ENCODE results near the gene KCNJ4.

DNA sequence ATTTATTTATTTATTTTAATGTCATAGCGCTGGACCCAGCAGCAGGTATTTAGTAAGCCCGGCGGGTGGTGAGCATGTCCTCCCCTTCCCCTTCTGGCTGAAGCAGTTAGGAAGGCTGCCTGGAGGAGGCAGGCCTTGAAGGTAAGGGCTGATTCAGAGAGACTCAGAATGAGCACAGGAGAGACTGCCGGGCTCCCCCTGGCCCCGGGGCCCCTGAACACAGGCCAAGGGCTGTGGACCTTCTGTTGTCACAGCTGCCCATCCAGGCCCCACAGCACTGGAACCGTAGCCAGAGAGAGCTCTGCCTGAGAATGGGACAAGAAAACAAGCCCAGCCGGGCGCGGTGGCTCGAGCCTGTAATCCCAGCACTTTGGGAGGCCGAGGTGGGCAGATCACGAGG is 52.8 kb downstream of the KCNJ4 start:
- TF ChIP-seq, protein P1, sequence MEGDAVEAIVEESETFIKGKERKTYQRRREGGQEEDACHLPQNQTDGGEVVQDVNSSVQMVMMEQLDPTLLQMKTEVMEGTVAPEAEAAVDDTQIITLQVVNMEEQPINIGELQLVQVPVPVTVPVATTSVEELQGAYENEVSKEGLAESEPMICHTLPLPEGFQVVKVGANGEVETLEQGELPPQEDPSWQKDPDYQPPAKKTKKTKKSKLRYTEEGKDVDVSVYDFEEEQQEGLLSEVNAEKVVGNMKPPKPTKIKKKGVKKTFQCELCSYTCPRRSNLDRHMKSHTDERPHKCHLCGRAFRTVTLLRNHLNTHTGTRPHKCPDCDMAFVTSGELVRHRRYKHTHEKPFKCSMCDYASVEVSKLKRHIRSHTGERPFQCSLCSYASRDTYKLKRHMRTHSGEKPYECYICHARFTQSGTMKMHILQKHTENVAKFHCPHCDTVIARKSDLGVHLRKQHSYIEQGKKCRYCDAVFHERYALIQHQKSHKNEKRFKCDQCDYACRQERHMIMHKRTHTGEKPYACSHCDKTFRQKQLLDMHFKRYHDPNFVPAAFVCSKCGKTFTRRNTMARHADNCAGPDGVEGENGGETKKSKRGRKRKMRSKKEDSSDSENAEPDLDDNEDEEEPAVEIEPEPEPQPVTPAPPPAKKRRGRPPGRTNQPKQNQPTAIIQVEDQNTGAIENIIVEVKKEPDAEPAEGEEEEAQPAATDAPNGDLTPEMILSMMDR (IDR thresholded peaks at IDR 0.05): no peak
- TF ChIP-seq REST (IDR thresholded peaks at IDR 0.05; ENCODE audit: insufficient read depth in 1 of 2, low read depth in 2 of 2, low read length in 1 of 2) (no peak), POLR2AphosphoS5 (IDR thresholded peaks at IDR 0.05; ENCODE audit: low read depth, low read length) (no peak), TCF7L2 (IDR thresholded peaks at IDR 0.05; ENCODE audit: low read depth, low read length) (no peak)

All from Panc1 (cell line).